ENCODE data around the gene IMMT.

The IMMT gene

GRCh38 chr2:86143926-86144685, 51.2 kb downstream of the IMMT start:
- DNase-seq (ENCODE audit: low read depth): no peak
- no peak for TF ChIP-seq CTCF (IDR thresholded peaks at IDR 0.05; ENCODE audit: control insufficient read depth, extremely low read depth, insufficient read depth)
- H3K4me3 ChIP-seq (ENCODE audit: low read depth, low read length): no peak overlapping the region

- H3K4me3 ChIP-seq (ENCODE audit: low read depth, low read length): no peak overlapping the region
- no peak for TF ChIP-seq CTCF (IDR thresholded peaks at IDR 0.05; ENCODE audit: control insufficient read depth, extremely low read depth, insufficient read depth)
- DNase-seq (ENCODE audit: low read depth): no peak
These were observed 52.0 kb downstream of the IMMT start for GRCh38 chr2:86143307-86143706.

- DNase-seq (ENCODE audit: low read depth): no peak
- no peak overlapping the region for H3K4me3 ChIP-seq (ENCODE audit: low read depth, low read length)
- no peak for TF ChIP-seq CTCF (IDR thresholded peaks at IDR 0.05; ENCODE audit: control insufficient read depth, extremely low read depth, insufficient read depth)
These were observed 52.6 kb downstream of the IMMT start for GRCh38 chr2:86142436-86143257.

GRCh38 chr2:86140969-86141392, 54.3 kb downstream of the IMMT start:
- TF ChIP-seq CTCF (IDR thresholded peaks at IDR 0.05; ENCODE audit: control insufficient read depth, extremely low read depth, insufficient read depth): no peak
- H3K4me3 ChIP-seq (ENCODE audit: low read depth, low read length): no peak overlapping the region
- DNase-seq (ENCODE audit: low read depth): no peak

- no peak for DNase-seq (ENCODE audit: low read depth)
- no peak overlapping the region for H3K4me3 ChIP-seq (ENCODE audit: low read depth, low read length)
- TF ChIP-seq CTCF (IDR thresholded peaks at IDR 0.05; ENCODE audit: control insufficient read depth, extremely low read depth, insufficient read depth): no peak
These were observed 55.3 kb downstream of the IMMT start for GRCh38 chr2:86139981-86140380.

- H3K4me3 ChIP-seq (ENCODE audit: low read depth, low read length): no peak overlapping the region
- no peak for DNase-seq (ENCODE audit: low read depth)
- TF ChIP-seq CTCF (IDR thresholded peaks at IDR 0.05; ENCODE audit: control insufficient read depth, extremely low read depth, insufficient read depth): no peak
These were observed 56.3 kb downstream of the IMMT start for GRCh38 chr2:86138736-86139625.

All from LNCaP clone FGC (cell line).